Stimulated activated CD4-positive, alpha-beta T cell treated with anti-CD3 and anti-CD28 coated beads, Interleukin-15, amount 100 ng/mL, for 24 hours (primary cell): ENCODE results near the gene CEMIP2.

Experiments
- DNase-seq: peaks from one replicate; pipeline ENCODE4 v3.0.0-alpha.2; 2020

The CEMIP2 gene

DNA sequence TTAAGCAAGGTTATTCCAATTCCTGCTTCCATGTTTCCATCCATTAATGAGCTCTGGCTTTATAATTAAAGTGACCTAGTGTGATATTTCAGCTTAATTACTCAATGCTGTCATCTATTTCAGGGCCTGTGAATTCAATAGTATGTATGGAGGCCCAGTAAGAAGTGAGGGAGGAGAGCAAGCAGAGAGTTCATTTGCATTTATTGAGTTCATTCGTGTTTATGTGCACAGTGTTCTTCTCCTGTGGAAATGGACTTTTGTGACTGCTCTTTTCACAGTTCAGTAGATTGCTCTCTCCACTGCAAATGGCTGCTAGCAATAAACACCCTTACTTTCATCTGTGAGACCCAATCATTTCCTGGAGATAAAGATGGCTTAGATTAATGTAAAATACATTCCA lies 130.9 kb downstream of the CEMIP2 start:
- DNase-seq: no peak

GRCh38 chr9:71636143-71636839 lies 132.0 kb downstream of the CEMIP2 start:
- DNase-seq: no peak

- DNase-seq: no peak
These were observed 133.6 kb downstream of the CEMIP2 start for GRCh38 chr9:71634752-71635151.
